ENCODE data around the gene RPLP1. TPM values are rescaled to one million over a fixed set of nuclear protein-coding genes. Genes with fewer than 3 reads are reported as not detected.

RPLP1 gene
- total and polyA plus RNA-seq, 2 of the 8 experiments (the other 6 are each of a cell fraction or from before 2014, with no cell fraction given): 2,089 to 4,387 TPM

DNA sequence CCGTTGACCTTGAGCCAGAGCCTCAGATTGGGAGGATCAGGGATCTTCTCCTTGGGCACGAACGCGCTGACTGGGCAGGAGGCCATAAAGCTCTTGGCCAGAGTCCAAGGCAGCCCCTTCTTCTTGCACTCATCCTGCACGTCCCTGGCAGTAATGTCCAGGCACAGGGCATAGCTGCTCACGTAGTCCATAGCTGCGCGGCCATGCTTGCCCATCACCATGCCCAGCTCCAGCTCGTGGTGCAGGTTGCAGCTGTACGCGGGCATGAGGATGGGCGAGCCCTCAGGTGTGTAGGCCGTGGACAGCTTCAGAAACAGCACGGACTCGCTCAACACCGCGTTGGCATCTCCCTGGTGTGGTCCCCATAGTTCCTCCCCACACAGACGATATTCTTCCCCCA lies 17.9 kb upstream of the RPLP1 start:
- Histone ChIP-seq H3K79me1 (ENCODE audit: low read depth, low read length) (peaks cover 7% of the 10 kb centered on the region), H3K4me1 (replicated peaks in 1 of 4; ENCODE audit: control insufficient read depth in 3 of 4, insufficient read depth in 4 of 4, low read length in 3 of 4) (no peaks in the 10 kb centered on the region; a peak in 1 of 7 replicates), H2AK5ac (ENCODE audit: low read depth, low read length) (no peak overlapping the region), H2BK15ac (ENCODE audit: low read length) (no peak overlapping the region), H3K4ac (replicated peaks; ENCODE audit: insufficient read length, low read depth, low read length) (no peak overlapping the region), H3K56ac (replicated peaks; ENCODE audit: insufficient read length, low read depth, low read length) (no peak overlapping the region), H4K91ac (replicated peaks; ENCODE audit: insufficient read length, low read length) (no peak overlapping the region), H3K9ac (replicated peaks in 1 of 4; ENCODE audit: extremely low read depth in 1 of 4, low read depth in 3 of 4, low read length in 3 of 4) (no peak overlapping the region), H2BK120ac (replicated peaks; ENCODE audit: low read depth, low read length) (no peak overlapping the region), H4K5ac (ENCODE audit: insufficient read length, low read depth, low read length) (no peak overlapping the region), H4K8ac (ENCODE audit: extremely low read depth, insufficient read depth, low read length) (peak overlapping the region; percentile 85; the same call in 1 of the 2 replicates), H3K27ac (ENCODE audit: low read depth, low read length) (no peak overlapping the region), H3K27me3 (replicated peaks in 1 of 4; ENCODE audit: control insufficient read depth in 3 of 4, extremely low read depth in 1 of 4, insufficient read depth in 3 of 4, low read length in 3 of 4) (no peaks in the 10 kb centered on the region), H3K14ac (ENCODE audit: insufficient read length) (no peak overlapping the region), H2BK5ac (ENCODE audit: low read depth, low read length) (no peak overlapping the region), H3K79me2 (ENCODE audit: control insufficient read depth in 1 of 2, insufficient read depth in 2 of 2, low read length in 2 of 2) (no peaks in the 10 kb centered on the region; a peak in 1 of 4 replicates), H2AFZ (ENCODE audit: low read length) (no peak overlapping the region), H3K4me3 (ENCODE audit: extremely low read depth in 1 of 4, insufficient read depth in 2 of 4, low read depth in 3 of 4, low read length in 4 of 4) (no peak overlapping the region), H3K18ac (ENCODE audit: extremely low read depth, low read length) (no peak overlapping the region), H2BK12ac (ENCODE audit: low read depth, low read length) (no peak overlapping the region), H3K36me3 (ENCODE audit: control insufficient read depth in 2 of 4, insufficient read depth in 4 of 4, low read length in 3 of 4) (peaks cover 13 to 76% (median 65%) of the 10 kb centered on the region in 4 experiments), H3K9me3 (ENCODE audit: insufficient read depth in 2 of 2, low read depth in 1 of 2, low read length in 1 of 2) (no peaks in the 10 kb centered on the region), H2BK20ac (ENCODE audit: low read length) (no peak overlapping the region), H4K20me1 (replicated peaks in 1 of 2; ENCODE audit: control insufficient read depth in 1 of 2, insufficient read depth in 2 of 2, low read length in 2 of 2) (peaks cover 0 to 3% of the 10 kb centered on the region in 2 experiments), H3K23ac (ENCODE audit: insufficient read length) (no peak overlapping the region), H3K23me2 (ENCODE audit: low read depth, low read length) (no peaks in the 10 kb centered on the region), H3K4me2 (ENCODE audit: insufficient read depth in 1 of 2, low read depth in 2 of 2, low read length in 2 of 2) (no peak overlapping the region)
- FAIRE-seq: no peak
- ChIA-PET POLR2A (ENCODE audit: partially characterized antibody) (interaction anchor here (0.8 to 2.0 kb wide), 3 partner anchors 15 to 19 kb away, joined by 4 to 6 read pairs (median 4); partner anchors contain the start of gene RPLP1), CTCF (ENCODE audit: partially characterized antibody) (interaction anchor here (0.7 to 1.0 kb wide), 2 partner anchors 17 kb away, joined by 3 read pairs; no protein-coding TSS in a partner anchor)
- 86% methylated on average over 18 of the region's 18 CpGs; no CpG with 5 or more reads in 1 of the 2 experiments for WGBS, 2 experiments (ENCODE audit: extremely low coverage in 1 of 2, insufficient coverage in 1 of 2, insufficient read length in 1 of 2, insufficient replicate concordance in 2 of 2, low coverage in 1 of 2, low lambda C conversion rate in 2 of 2, missing lambda C conversion rate in 1 of 2)
- DNase-seq (ENCODE audit: low read depth in 1 of 2, low spot score in 2 of 2): no peak
- TF ChIP-seq ASH2L (IDR thresholded peaks at IDR 0.05; ENCODE audit: low read length) (no peak), CTBP2 (IDR thresholded peaks at IDR 0.05; ENCODE audit: borderline replicate concordance, insufficient read depth, insufficient read length, low read length) (no peak), RBBP5 (IDR thresholded peaks at IDR 0.05; ENCODE audit: borderline replicate concordance, low read depth, low read length) (no peak), SAP30 (IDR thresholded peaks at IDR 0.05; ENCODE audit: insufficient read depth, insufficient replicate concordance, low read length) (no peak), YY1 (IDR thresholded peaks at IDR 0.05; ENCODE audit: low read depth, low read length) (no peak), GABPA (IDR thresholded peaks at IDR 0.05; ENCODE audit: borderline replicate concordance, insufficient read depth, low read length) (no peak), KDM4A (IDR thresholded peaks at IDR 0.05; ENCODE audit: low read depth, low read length, severe bottlenecking) (no peak), EGR1 (IDR thresholded peaks at IDR 0.05; ENCODE audit: borderline replicate concordance, low read depth, low read length) (no peak)

Data from H1 (cell line).